ENCODE results near the gene SAMD10. TPM values are rescaled to one million over a fixed set of nuclear protein-coding genes. Genes with fewer than 3 reads are reported as not detected.
"Not testable (repeated sequence)": the region's sequence is repeated elsewhere in the genome, so short reads cannot be mapped to it uniquely, and the experiment has no call there.

SAMD10 gene
- total and polyA plus RNA-seq, 4 donors, result 2.3 to 6.8 (median 5.6) TPM

- Histone ChIP-seq H3K4me1 (ENCODE audit: control insufficient read depth in 5 of 5, insufficient read depth in 5 of 5, low read length in 5 of 5) (peaks cover 5 to 28% (median 13%) of the 10 kb centered on the region in 5 donors), H3K9me3 (ENCODE audit: control insufficient read depth in 4 of 4, insufficient read depth in 3 of 4, low read length in 3 of 4) (no peaks in the 10 kb centered on the region), H3K4me3 (no peak overlapping the region), H3K9ac (ENCODE audit: insufficient read depth in 1 of 2, low read length in 2 of 2) (no peak overlapping the region), H3K27me3 (ENCODE audit: control insufficient read depth in 3 of 3, insufficient read depth in 3 of 3, low read length in 2 of 3) (peaks cover 0 to 4% (median 4%) of the 10 kb centered on the region in 3 donors), H3K27ac (ENCODE audit: low read depth in 1 of 2, low read length in 1 of 2) (no peak overlapping the region), H3K36me3 (ENCODE audit: control insufficient read depth in 4 of 4, insufficient read depth in 4 of 4, low read length in 4 of 4) (no peaks in the 10 kb centered on the region)
- no peak for TF ChIP-seq CTCF (IDR thresholded peaks at IDR 0.05; ENCODE audit: control extremely low read depth, extremely low read depth)
- WGBS, 2 donors, result 90% methylated on average over 17 to 18 of the region's 18 CpGs
- DNase-seq (no peak), ATAC-seq (ENCODE audit: insufficient read depth, low FRiP score) (no peak)
Measured at GRCh38 chr20:63976980-63977738, 2.3 kb downstream of the SAMD10 start.

GRCh38 chr20:63976511-63976910, 2.9 kb downstream of the SAMD10 start:
- not testable (repeated sequence) for H3K4me3 ChIP-seq; H3K27me3 ChIP-seq (ENCODE audit: control insufficient read depth in 3 of 3, insufficient read depth in 3 of 3, low read length in 2 of 3); H3K36me3 ChIP-seq (ENCODE audit: control insufficient read depth in 4 of 4, insufficient read depth in 4 of 4, low read length in 4 of 4); H3K27ac ChIP-seq (ENCODE audit: low read depth in 1 of 2, low read length in 1 of 2); DNase-seq; H3K9ac ChIP-seq (ENCODE audit: insufficient read depth in 1 of 2, low read length in 2 of 2); ATAC-seq (ENCODE audit: insufficient read depth, low FRiP score); H3K9me3 ChIP-seq (ENCODE audit: control insufficient read depth in 4 of 4, insufficient read depth in 3 of 4, low read length in 3 of 4)
- 93 to 96% methylated on average over 7 of the region's 7 CpGs for WGBS, 2 donors
- peaks cover 0 to 22% (median 10%) of the 10 kb centered on the region in 5 donors for H3K4me1 ChIP-seq (ENCODE audit: control insufficient read depth in 5 of 5, insufficient read depth in 5 of 5, low read length in 5 of 5)

GRCh38 chr20:63974402-63975200, 4.8 kb downstream of the SAMD10 start:
- WGBS, 2 donors, result 70 to 79% methylated on average over 19 of the region's 19 CpGs
- no peak for ATAC-seq (ENCODE audit: insufficient read depth, low FRiP score)
- TF ChIP-seq CTCF (IDR thresholded peaks at IDR 0.05; ENCODE audit: control extremely low read depth, extremely low read depth), result no peak
- no peak overlapping the region for H3K9ac ChIP-seq (ENCODE audit: insufficient read depth in 1 of 2, low read length in 2 of 2)
- no peak overlapping the region for H3K4me3 ChIP-seq
- H3K4me1 ChIP-seq (ENCODE audit: control insufficient read depth in 5 of 5, insufficient read depth in 5 of 5, low read length in 5 of 5), result peaks cover 0 to 15% (median 5%) of the 10 kb centered on the region in 5 donors
- DNase-seq, result no peak
- H3K36me3 ChIP-seq (ENCODE audit: control insufficient read depth in 4 of 4, insufficient read depth in 4 of 4, low read length in 4 of 4), result no peaks in the 10 kb centered on the region
- peaks cover 0 to 4% (median 4%) of the 10 kb centered on the region in 3 donors for H3K27me3 ChIP-seq (ENCODE audit: control insufficient read depth in 3 of 3, insufficient read depth in 3 of 3, low read length in 2 of 3)
- no peak overlapping the region for H3K27ac ChIP-seq (ENCODE audit: low read depth in 1 of 2, low read length in 1 of 2)
- H3K9me3 ChIP-seq (ENCODE audit: control insufficient read depth in 4 of 4, insufficient read depth in 3 of 4, low read length in 3 of 4), result no peaks in the 10 kb centered on the region

Measured in lung (tissue), 12 donors.